Activated B cell treated with CpG ODN at 0.5 μM for 24 hours (primary cell): ENCODE measurements around the gene KIAA1614. TPM values are rescaled to one million over a fixed set of nuclear protein-coding genes. Genes with fewer than 3 reads are reported as not detected.

ENCODE experiments used
- ATAC-seq: fragments of 200-7000 bp; cut with Tn5 transposase; one replicate; pipeline ENCODE4 v1.10.0; 2021; ENCODE audit warnings: low read depth, mild to moderate bottlenecking, moderate library complexity
- CTCF ChIA-PET: fragments of 350-600 bp; sonication (Branson Sonifier 250); formaldehyde crosslinking; loops from one replicate; lab custom pipeline; 2021; ENCODE audit warnings: antibody characterized with exemption; lab: Charles Lee
- POLR2A ChIA-PET: fragments of 350-600 bp; sonication (Branson Sonifier 250); formaldehyde crosslinking; loops from one replicate; lab custom pipeline; 2021; ENCODE audit warnings: antibody characterized with exemption; lab: Charles Lee
- DNase-seq: peaks from one replicate; pipeline ENCODE4 v3.0.0; 2022
- H3K27ac Mint-ChIP-seq: one replicate; pipeline ENCODE4 v1.8.0; 2020; ENCODE audit warnings: mixed read lengths
- H3K27me3 Mint-ChIP-seq: one replicate; pipeline ENCODE4 v1.8.0; 2021; ENCODE audit warnings: mixed read lengths
- H3K36me3 Mint-ChIP-seq: one replicate; pipeline ENCODE4 v1.8.0; 2021; ENCODE audit warnings: low read depth, mixed read lengths
- H3K4me1 Mint-ChIP-seq: one replicate; pipeline ENCODE4 v1.8.0; 2021; ENCODE audit warnings: mixed read lengths
- H3K4me3 Mint-ChIP-seq: one replicate; pipeline ENCODE4 v1.8.0; 2020; ENCODE audit warnings: mild to moderate bottlenecking, mixed read lengths
- H3K9me3 Mint-ChIP-seq: one replicate; pipeline ENCODE4 v1.8.0; 2020; ENCODE audit warnings: mixed read lengths
- CTCF ChIP-seq: fragments of 200-600 bp; IDR thresholded peaks from one replicate; pipeline ENCODE4 v1.8.0; 2022; ENCODE audit warnings: antibody characterized with exemption, mild to moderate bottlenecking
- intact Hi-C: fragments of 100-400 bp; cut with micrococcal nuclease; formaldehyde crosslinking; loops from one replicate; pipeline ENCODE4 v1.15.1; 2024
- total RNA-seq: library from RNA; stranded (reverse); gene quantifications from 2 replicates; pipeline ENCODE4 v1.2.3, GENCODE V29; 2022

Gene KIAA1614
- total RNA-seq, 1 donor from 2014 or later, result 0.38 TPM

GRCh38 chr1:180884588-180885300, 28.0 kb upstream of the KIAA1614 start:
- H3K4me3 Mint-ChIP-seq, result no peak overlapping the region

GRCh38 chr1:180886338-180886737, 26.4 kb upstream of the KIAA1614 start:
- Mint-ChIP-seq H3K4me3 (no peak overlapping the region), H3K27ac (no peak overlapping the region), H3K9me3 (no peaks in the 10 kb centered on the region), H3K27me3 (no peaks in the 10 kb centered on the region), H3K4me1 (peaks cover 16% of the 10 kb centered on the region), H3K36me3 (peaks cover 26% of the 10 kb centered on the region)
- intact Hi-C loops, result no loop called here
- no peak for DNase-seq
- ATAC-seq, result no peak
- no peak for TF ChIP-seq CTCF
- ChIA-PET POLR2A (no interaction called here), CTCF (interaction anchor here (1.7 kb wide), 1 partner anchor 280 kb away, joined by 5 read pairs; no protein-coding TSS in a partner anchor)

More at GRCh38 chr1:180884588-180885300, 28.0 kb upstream of the KIAA1614 start:
- H3K4me1 Mint-ChIP-seq, result peaks cover 15% of the 10 kb centered on the region
- ATAC-seq (no peak), DNase-seq (no peak)
- peaks cover 37% of the 10 kb centered on the region for H3K36me3 Mint-ChIP-seq
- H3K9me3 Mint-ChIP-seq, result no peaks in the 10 kb centered on the region
- CTCF ChIA-PET, result interaction anchor here (0.8 to 2.1 kb wide), 3 partner anchors 258 to 279 kb away, joined by 3 to 4 read pairs (median 4); no protein-coding TSS in a partner anchor
- POLR2A ChIA-PET, result no interaction called here
- H3K27me3 Mint-ChIP-seq, result no peaks in the 10 kb centered on the region
- H3K27ac Mint-ChIP-seq, result no peak overlapping the region
- TF ChIP-seq CTCF, result no peak
- intact Hi-C loops, result loop anchor here (5.0 kb wide), 1 partner anchor 153 kb away; no protein-coding TSS in a partner anchor

DNA sequence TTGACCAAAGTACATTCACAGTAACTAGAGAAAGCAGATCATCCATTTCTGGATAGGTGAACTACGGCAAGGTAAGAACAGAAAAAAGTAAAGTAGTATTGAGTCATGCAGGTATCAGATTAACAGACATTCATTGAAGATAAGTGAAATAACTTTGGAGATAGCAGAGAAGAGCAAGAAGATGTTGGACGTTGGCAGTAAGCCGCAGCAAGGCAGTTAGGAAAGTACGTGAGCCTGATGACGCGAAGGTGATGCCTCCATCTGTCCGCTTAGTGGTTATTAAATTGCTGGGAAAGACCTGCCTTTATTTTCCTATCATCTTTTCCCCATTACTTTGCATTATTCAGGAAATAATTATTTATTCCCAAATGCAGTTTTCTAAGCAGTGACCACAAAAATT, 24.9 kb upstream of the KIAA1614 start:
- CTCF ChIA-PET, result interaction anchor here (1.2 kb wide), 1 partner anchor 25 kb away, joined by 4 read pairs; no protein-coding TSS in a partner anchor
- DNase-seq (no peak), ATAC-seq (no peak)
- H3K36me3 Mint-ChIP-seq, result peaks cover 20% of the 10 kb centered on the region
- H3K4me1 Mint-ChIP-seq, result peaks cover 16% of the 10 kb centered on the region
- no peaks in the 10 kb centered on the region for H3K9me3 Mint-ChIP-seq
- H3K27me3 Mint-ChIP-seq, result no peaks in the 10 kb centered on the region
- no peak overlapping the region for H3K27ac Mint-ChIP-seq
- POLR2A ChIA-PET, result no interaction called here
- intact Hi-C loops, result no loop called here
- no peak for TF ChIP-seq CTCF
- H3K4me3 Mint-ChIP-seq, result no peak overlapping the region

DNA sequence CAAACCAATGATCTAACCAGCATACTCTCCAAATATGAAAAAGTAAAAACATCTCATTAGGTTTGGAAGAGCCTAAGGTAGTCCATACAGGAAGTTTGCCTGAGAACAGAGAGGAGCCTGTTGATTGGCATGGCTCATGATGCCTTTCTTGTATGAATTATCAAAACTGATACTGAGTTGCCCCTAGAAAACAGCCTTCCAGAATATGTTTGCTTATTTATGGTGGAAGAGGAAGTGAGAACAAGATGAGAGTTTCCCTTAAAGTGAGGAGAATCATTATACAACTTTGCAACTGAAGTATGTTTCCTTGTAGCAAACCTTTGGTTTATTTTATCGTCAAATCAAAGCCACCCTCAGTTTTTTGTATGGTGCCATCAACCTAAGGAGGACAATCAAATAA, 23.8 kb upstream of the KIAA1614 start:
- Mint-ChIP-seq H3K36me3 (peaks cover 15% of the 10 kb centered on the region), H3K27me3 (no peaks in the 10 kb centered on the region), H3K4me3 (no peak overlapping the region), H3K9me3 (no peaks in the 10 kb centered on the region), H3K4me1 (peaks cover 16% of the 10 kb centered on the region), H3K27ac (no peak overlapping the region)
- ChIA-PET POLR2A (no interaction called here), CTCF (interaction anchor here (1.2 kb wide), 1 partner anchor 26 kb away, joined by 4 read pairs; no protein-coding TSS in a partner anchor)
- DNase-seq (no peak), ATAC-seq (peak; percentile 31)
- TF ChIP-seq CTCF, result no peak
- intact Hi-C loops, result no loop called here

GRCh38 chr1:180889325-180889724, 23.4 kb upstream of the KIAA1614 start:
- Mint-ChIP-seq H3K27ac (no peak overlapping the region), H3K4me1 (peaks cover 16% of the 10 kb centered on the region), H3K36me3 (peaks cover 10% of the 10 kb centered on the region), H3K4me3 (no peak overlapping the region), H3K9me3 (no peaks in the 10 kb centered on the region), H3K27me3 (no peaks in the 10 kb centered on the region)
- no peak for TF ChIP-seq CTCF
- ChIA-PET CTCF (no interaction called here), POLR2A (no interaction called here)
- no peak for DNase-seq
- intact Hi-C loops, result no loop called here
- no peak for ATAC-seq
